HEK293 (cell line): ENCODE results near the gene POC1B.

Source experiments
- GLI4 ChIP-seq: fragments of 450-650 bp; formaldehyde crosslinking; IDR thresholded peaks from 2 replicates; pipeline ENCODE4 v1.5.1; 2016; ENCODE audit warnings: missing biosample characterization, missing genetic modification characterization
- HOXA7 ChIP-seq: sonication (generic); formaldehyde crosslinking; IDR thresholded peaks from 2 replicates; pipeline ENCODE4 v1.8.1; 2022; ENCODE audit warnings: missing genetic modification reagents, borderline replicate concordance
- PATZ1 ChIP-seq: fragments of 450-650 bp; formaldehyde crosslinking; IDR thresholded peaks from 2 replicates; pipeline ENCODE4 v1.5.1; 2016; ENCODE audit warnings: missing biosample characterization, missing genetic modification characterization
- REST ChIP-seq: fragments of 450-650 bp; formaldehyde crosslinking; IDR thresholded peaks from 2 replicates; pipeline ENCODE4 v1.5.1; 2016; ENCODE audit warnings: missing biosample characterization, missing genetic modification characterization
- WT1 ChIP-seq: fragments of 450-650 bp; formaldehyde crosslinking; IDR thresholded peaks from 2 replicates; pipeline ENCODE4 v1.5.1; 2016; ENCODE audit warnings: missing biosample characterization, missing genetic modification characterization
- ZBTB21 ChIP-seq: fragments of 450-650 bp; formaldehyde crosslinking; IDR thresholded peaks from 2 replicates; pipeline ENCODE4 v1.5.1; 2017; ENCODE audit warnings: missing biosample characterization, missing genetic modification characterization
- ZBTB44 ChIP-seq: fragments of 450-650 bp; IDR thresholded peaks from 2 replicates; pipeline ENCODE4 v1.5.1; 2018; ENCODE audit warnings: missing biosample characterization, mild to moderate bottlenecking, missing genetic modification characterization
- ZNF174 ChIP-seq: fragments of 450-650 bp; formaldehyde crosslinking; IDR thresholded peaks from 2 replicates; pipeline ENCODE4 v1.5.0; 2017; ENCODE audit warnings: missing biosample characterization, mild to moderate bottlenecking, missing genetic modification characterization
- ZNF202 ChIP-seq: fragments of 450-650 bp; formaldehyde crosslinking; IDR thresholded peaks from 2 replicates; pipeline ENCODE4 v1.5.1; 2016; ENCODE audit warnings: missing biosample characterization, missing genetic modification characterization, borderline replicate concordance
- ZNF26 ChIP-seq: fragments of 450-650 bp; formaldehyde crosslinking; IDR thresholded peaks from 2 replicates; pipeline ENCODE4 v1.5.1; 2016; ENCODE audit warnings: missing biosample characterization, missing genetic modification characterization
- ZNF362 ChIP-seq: fragments of 450-650 bp; formaldehyde crosslinking; IDR thresholded peaks from 2 replicates; pipeline ENCODE4 v1.5.1; 2016; ENCODE audit warnings: missing biosample characterization, missing genetic modification characterization
- ZNF501 ChIP-seq: fragments of 450-650 bp; formaldehyde crosslinking; IDR thresholded peaks from 2 replicates; pipeline ENCODE4 v1.5.1; 2016; ENCODE audit warnings: missing biosample characterization, missing genetic modification characterization
- ZNF518A ChIP-seq: fragments of 450-650 bp; formaldehyde crosslinking; conservative IDR thresholded peaks from 2 replicates; pipeline ENCODE4 v1.5.1; 2016; ENCODE audit warnings: low read depth, missing biosample characterization, missing genetic modification characterization
- ZNF624 ChIP-seq: fragments of 450-650 bp; formaldehyde crosslinking; IDR thresholded peaks from 2 replicates; pipeline ENCODE4 v1.5.1; 2017; ENCODE audit warnings: missing biosample characterization, missing genetic modification characterization
- ZNF626 ChIP-seq: fragments of 450-650 bp; sonication (Bioruptor Pico); formaldehyde crosslinking; IDR thresholded peaks from 2 replicates; pipeline ENCODE4 v1.5.1; 2018; ENCODE audit warnings: missing biosample characterization, missing genetic modification characterization, inconsistent platforms
- ZNF664 ChIP-seq: fragments of 450-650 bp; formaldehyde crosslinking; IDR thresholded peaks from 2 replicates; pipeline ENCODE4 v1.5.1; 2016; ENCODE audit warnings: missing biosample characterization, missing genetic modification characterization
- ZNF670 ChIP-seq: fragments of 450-650 bp; formaldehyde crosslinking; IDR thresholded peaks from 2 replicates; pipeline ENCODE4 v1.5.1; 2016; ENCODE audit warnings: missing biosample characterization, missing genetic modification characterization, low read depth
- ZNF677 ChIP-seq: fragments of 450-650 bp; IDR thresholded peaks from 2 replicates; pipeline ENCODE4 v1.5.0; 2018; ENCODE audit warnings: missing biosample characterization, mild to moderate bottlenecking, missing genetic modification characterization, moderate library complexity
- ZNF707 ChIP-seq: fragments of 450-650 bp; formaldehyde crosslinking; IDR thresholded peaks from 2 replicates; pipeline ENCODE4 v1.5.1; 2016; ENCODE audit warnings: missing biosample characterization, missing genetic modification characterization
- ZSCAN30 ChIP-seq: fragments of 450-650 bp; IDR thresholded peaks from 2 replicates; pipeline ENCODE4 v1.5.1; 2018; ENCODE audit warnings: missing biosample characterization, mild to moderate bottlenecking, missing genetic modification characterization, moderate library complexity
- ZXDB ChIP-seq: fragments of 450-650 bp; formaldehyde crosslinking; IDR thresholded peaks from 2 replicates; pipeline ENCODE4 v1.5.1; 2016; ENCODE audit warnings: missing biosample characterization, missing genetic modification characterization

Gene POC1B

GRCh38 chr12:89525824-89526770 is at the start of gene POC1B (continued):
- TF ChIP-seq PATZ1 (tag by site-specific recombination), result peak; percentile 69; the same call in 1 of the 2 replicates
- TF ChIP-seq ZNF174, result no peak
- TF ChIP-seq ZNF664 (tag by site-specific recombination), result no peak
- no peak for TF ChIP-seq ZNF670 (tag by site-specific recombination)
- TF ChIP-seq REST (tag by site-specific recombination), result no peak; the same call in 1 of the 2 replicates
- no peak for TF ChIP-seq ZNF202 (tag by site-specific recombination)
- no peak for TF ChIP-seq ZNF677 (tag by site-specific recombination)
- TF ChIP-seq WT1, result 0 out of 2 replicates have a peak, but pooled peaks have one; percentile 29
- peak; percentile 93 for TF ChIP-seq ZNF501 (tag by site-specific recombination)
- no peak for TF ChIP-seq ZBTB44
- no peak for TF ChIP-seq ZNF624 (tag by site-specific recombination)
- peak; percentile 97 for TF ChIP-seq ZNF518A (tag by site-specific recombination)
- TF ChIP-seq ZXDB (tag by site-specific recombination), result peak; percentile 93
- no peak for TF ChIP-seq ZNF362
- TF ChIP-seq HOXA7 (CRISPR knock-in tag), result no peak
- no peak for TF ChIP-seq ZNF26 (tag by site-specific recombination)
- peak; percentile 79 for TF ChIP-seq ZSCAN30 (tag by site-specific recombination)
- TF ChIP-seq ZNF626 (tag by site-specific recombination), result no peak
- TF ChIP-seq ZBTB21 (tag by site-specific recombination), result peak; percentile 99
- TF ChIP-seq GLI4 (tag by site-specific recombination), result peak; percentile 59; the same call in 1 of the 2 replicates
- no peak for TF ChIP-seq ZNF707 (tag by site-specific recombination)
